Measurements from ENCODE around the gene MDN1.

MDN1 gene

GRCh38 chr6:89682991-89683390, 136.6 kb downstream of the MDN1 start:
- H3K9me3 ChIP-seq: no peaks in the 10 kb centered on the region
- no peak for DNase-seq
- no peaks in the 10 kb centered on the region for H3K27me3 ChIP-seq
- no peak for TF ChIP-seq CTCF (IDR thresholded peaks at IDR 0.05; ENCODE audit: low read depth, low read length)
- H3K4me1 ChIP-seq: no peaks in the 10 kb centered on the region
- H3K36me3 ChIP-seq: peaks cover 91% of the 10 kb centered on the region
- H3K4me3 ChIP-seq (ENCODE audit: low read depth, low read length): no peak overlapping the region

- TF ChIP-seq CTCF (IDR thresholded peaks at IDR 0.05; ENCODE audit: low read depth, low read length): no peak
- peaks cover 91% of the 10 kb centered on the region for H3K36me3 ChIP-seq
- no peaks in the 10 kb centered on the region for H3K9me3 ChIP-seq
- H3K27me3 ChIP-seq: no peaks in the 10 kb centered on the region
- no peak for DNase-seq
- no peaks in the 10 kb centered on the region for H3K4me1 ChIP-seq
- H3K4me3 ChIP-seq (ENCODE audit: low read depth, low read length): no peak overlapping the region
Observed at GRCh38 chr6:89681983-89682564, 137.5 kb downstream of the MDN1 start.

- peaks cover 88% of the 10 kb centered on the region for H3K36me3 ChIP-seq
- H3K4me1 ChIP-seq: peaks cover 2% of the 10 kb centered on the region
- DNase-seq: no peak
- H3K9me3 ChIP-seq: no peaks in the 10 kb centered on the region
- no peaks in the 10 kb centered on the region for H3K27me3 ChIP-seq
- no peak for TF ChIP-seq CTCF (IDR thresholded peaks at IDR 0.05; ENCODE audit: low read depth, low read length)
- no peak overlapping the region for H3K4me3 ChIP-seq (ENCODE audit: low read depth, low read length)
Observed at GRCh38 chr6:89680551-89680950, 139.0 kb downstream of the MDN1 start.

GRCh38 chr6:89680150-89680549, 139.4 kb downstream of the MDN1 start:
- Histone ChIP-seq H3K4me3 (ENCODE audit: low read depth, low read length) (no peak overlapping the region), H3K27me3 (no peaks in the 10 kb centered on the region), H3K36me3 (peaks cover 88% of the 10 kb centered on the region), H3K9me3 (no peaks in the 10 kb centered on the region), H3K4me1 (peaks cover 2% of the 10 kb centered on the region)
- TF ChIP-seq CTCF (IDR thresholded peaks at IDR 0.05; ENCODE audit: low read depth, low read length): no peak
- DNase-seq: no peak

GRCh38 chr6:89679215-89680120, 140.1 kb downstream of the MDN1 start:
- H3K27me3 ChIP-seq: no peaks in the 10 kb centered on the region
- no peak for DNase-seq
- H3K4me1 ChIP-seq: peaks cover 2% of the 10 kb centered on the region
- H3K9me3 ChIP-seq: no peaks in the 10 kb centered on the region
- H3K36me3 ChIP-seq: peaks cover 88% of the 10 kb centered on the region
- no peak for TF ChIP-seq CTCF (IDR thresholded peaks at IDR 0.05; ENCODE audit: low read depth, low read length)
- H3K4me3 ChIP-seq (ENCODE audit: low read depth, low read length): no peak overlapping the region

- TF ChIP-seq CTCF (IDR thresholded peaks at IDR 0.05; ENCODE audit: low read depth, low read length): no peak
- H3K9me3 ChIP-seq: no peaks in the 10 kb centered on the region
- no peak overlapping the region for H3K4me3 ChIP-seq (ENCODE audit: low read depth, low read length)
- H3K4me1 ChIP-seq: peaks cover 2% of the 10 kb centered on the region
- DNase-seq: no peak
- peaks cover 90% of the 10 kb centered on the region for H3K36me3 ChIP-seq
- no peaks in the 10 kb centered on the region for H3K27me3 ChIP-seq
Observed at GRCh38 chr6:89678531-89678930, 141.1 kb downstream of the MDN1 start.
